Heart left ventricle (tissue), 16 donors: Measurements from ENCODE around the gene DCAF17. TPM values are rescaled to one million over a fixed set of nuclear protein-coding genes. Genes with fewer than 3 reads are reported as not detected.

Experiments used
- ATAC-seq, 4 donors: fragments of 200-7000 bp; cut with Tn5 transposase; one replicate each; pipeline ENCODE4 v1.9.1; 2020 to 2022; ENCODE audit warnings: moderate library complexity in 4 of 4, mild to moderate bottlenecking in 3 of 4, moderate number of reproducible peaks in 1 of 4
- DNase-seq, 5 donors: peaks; one replicate each; pipeline ENCODE4 v3.0.0-alpha.2; 2020
- H3K27ac ChIP-seq, 12 donors: fragments of 200-600 bp; sonication (generic) in 4 of 12; one replicate each; pipeline versions ENCODE4 v1.5.0 to v1.8.0; 2016 to 2022; ENCODE audit warnings: mild to moderate bottlenecking in 2 of 12
- H3K27me3 ChIP-seq, 9 donors: fragments of 200-600 bp; sonication (generic) in 2 of 9; one replicate each; pipeline versions ENCODE4 v1.5.1 to v1.8.0; 2016 to 2022; ENCODE audit warnings: mild to moderate bottlenecking in 3 of 9
- H3K36me3 ChIP-seq, 9 donors: fragments of 200-600 bp; sonication (generic) in 2 of 9; one replicate each; pipeline versions ENCODE4 v1.5.0 to v1.8.0; 2018 to 2022; ENCODE audit warnings: mild to moderate bottlenecking in 2 of 9
- H3K4me1 ChIP-seq, 12 donors: fragments of 200-600 bp; sonication (generic) in 4 of 12; one replicate each; pipeline versions ENCODE4 v1.5.0 to v1.8.0; 2016 to 2022; ENCODE audit warnings: mild to moderate bottlenecking in 3 of 12
- H3K4me3 ChIP-seq, 12 donors: fragments of 200-600 bp; sonication (generic) in 4 of 12; one replicate each; pipeline versions ENCODE4 v1.5.0 to v1.8.0; 2017 to 2022; ENCODE audit warnings: mild to moderate bottlenecking in 9 of 12, moderate library complexity in 4 of 12
- H3K9me3 ChIP-seq, 12 donors: fragments of 200-600 bp; sonication (generic) in 4 of 12; one replicate each; pipeline versions ENCODE4 v1.5.0 to v1.8.0; 2016 to 2022; ENCODE audit warnings: mild to moderate bottlenecking in 1 of 12
- POLR2A ChIP-seq, 2 donors: fragments of 450-650 bp; IDR thresholded peaks; one replicate each; pipeline ENCODE4 v1.6.1; 2017; ENCODE audit warnings: antibody characterized with exemption in 2 of 2, mild to moderate bottlenecking in 2 of 2, moderate library complexity in 2 of 2
- WGBS, 4 donors: extraction: QIAGEN DNeasy Blood & Tissue Kit in 2 of 4; methylation state at CpG; one replicate each; pipeline versions ENCODE4 v1.1.5 to v1.1.7; 2013 to 2018; 5-methylcytosine and 5-hydroxymethylcytosine counted together
- intact Hi-C, 10 donors: fragments of 100-400 bp; cut with DNase I; formaldehyde crosslinking; loops; one replicate each; pipeline versions ENCODE4 v1.11.1 to v1.14.2; 2022
- polyA plus RNA-seq, 2 donors: library from polyadenylated mRNA; stranded (reverse); fragments of 200-250 nt; gene quantifications; one replicate each; pipeline ENCODE4 v1.2.3, GENCODE V29; 2013
- total RNA-seq, 9 donors: library from RNA; depleted of rRNA in 2 of 9; stranded (reverse); fragments of >200 nt in 2 of 9; fragmentation: NEBNext Ultra II Directional in 3 of 9; extraction: Animal tissue kit (Norgen Biotek cat#: 25700) in 3 of 9; gene quantifications; one replicate each; pipeline versions ENCODE4 v1.1.0 to v1.2.4, GENCODE V29; 2016 to 2023
- TF ChIP-seq, protein P1 (sequence below), 12 donors: fragments of 200-600 bp; sonication (generic) in 4 of 12; IDR thresholded peaks; one replicate each; pipeline versions ENCODE4 v1.5.0 to v1.8.0; 2018 to 2022; ENCODE audit warnings: antibody characterized with exemption in 12 of 12, mild to moderate bottlenecking in 5 of 12
- donor health status: ischemic (EF 13 %, LVEDD 7.1; RV severe dilation, severe dysfunction).
- donor health status: healthy with polysubstance abuse.
- donor health status: DM: no; HTN: yes; CAD: no.
- donor health status: DM: no; HTN: no; CAD: no.
- donor health status: ischemic (EF 25% LVEDD 6.9; RV normal size, moderate dysfunction).
- donor health status: ischemic (EF 25% LVEDD 5.7; RV mildly dilated, moderate dysfunction).
- donor health status: healthy.
- donor health status: DM: yes; HTN: yes; CAD: no.
- donor health status: ischemic (EF 35%, LVEDD 5.7; RV mildly dilated, moderate dysfunction).
- donor health status: nonischemic (EF 11% LVEDD 7.7; RV severe dilation, severe dysfunction).
- donor health status: DM: yes; HTN: yes; CAD: no.
- donor health status: PGD.
- donor health status: ischemic (EF 29% LVEDD 5.4; RV normal size, mild dysfunction).
- donor health status: nonischemic (EF 23%, LVEDD 6.1; RV moderate dilation, normal function).

DCAF17 gene
- total and polyA plus RNA-seq, 11 donors, result 2.2 to 16.7 (median 7.6) TPM

DNA sequence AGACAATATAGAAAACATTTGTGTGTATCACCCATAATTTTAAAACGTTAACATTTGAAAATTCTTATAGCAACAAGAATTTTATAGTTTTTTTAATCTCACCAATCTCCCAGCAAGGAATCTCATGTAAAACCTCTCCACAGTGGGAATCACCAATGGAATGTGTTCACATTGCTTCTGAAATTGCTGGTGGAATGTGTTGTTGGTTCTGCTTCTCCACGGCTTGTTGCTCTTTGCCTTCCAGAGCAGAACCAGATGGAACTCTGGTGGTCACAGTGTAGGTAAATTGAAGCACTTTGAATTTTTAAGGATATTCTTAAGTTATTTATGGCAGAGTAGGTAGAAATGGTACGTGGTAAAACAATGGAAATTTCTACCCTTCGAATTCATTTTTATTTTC lies 35.1 kb downstream of the DCAF17 start:
- Histone ChIP-seq H3K9me3 (no peaks in the 10 kb centered on the region), H3K36me3 (peaks cover 0 to 71% (median 57%) of the 10 kb centered on the region in 9 donors), H3K4me3 (no peak overlapping the region), H3K27me3 (no peaks in the 10 kb centered on the region), H3K4me1 (no peaks in the 10 kb centered on the region), H3K27ac (no peak overlapping the region)
- intact Hi-C loops, result no loop called here
- DNase-seq (no peak), ATAC-seq (no peak)
- no peak for TF ChIP-seq POLR2A (IDR thresholded peaks at IDR 0.05)
- 89 to 93% (median 92%) methylated on average over 4 of the region's 4 CpGs for WGBS, 4 donors

DNA sequence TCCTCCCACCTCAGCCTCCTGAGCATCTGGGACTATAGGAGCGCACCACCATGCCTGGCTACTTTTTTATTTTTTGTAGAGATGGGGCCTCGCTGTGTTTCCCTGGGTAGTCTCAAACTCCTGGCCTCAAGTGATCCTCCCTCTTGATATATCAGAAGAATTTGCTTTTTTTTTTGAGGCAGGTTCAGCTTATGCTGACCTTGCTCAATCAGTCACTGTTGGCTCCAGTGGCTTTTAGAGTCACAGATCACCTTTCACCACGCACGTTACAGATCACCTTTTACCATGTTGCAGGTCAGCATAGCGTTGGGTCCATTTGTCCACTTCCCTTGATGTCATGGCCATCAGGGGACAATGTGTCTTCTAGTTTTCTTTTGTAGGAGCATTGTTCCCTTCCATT lies 36.1 kb downstream of the DCAF17 start:
- no peak for ATAC-seq
- Histone ChIP-seq H3K9me3 (no peaks in the 10 kb centered on the region), H3K4me3 (no peak overlapping the region), H3K27ac (no peak overlapping the region), H3K4me1 (no peaks in the 10 kb centered on the region), H3K36me3 (peaks cover 0 to 80% (median 66%) of the 10 kb centered on the region in 9 donors), H3K27me3 (no peaks in the 10 kb centered on the region)
- TF ChIP-seq, protein P1, sequence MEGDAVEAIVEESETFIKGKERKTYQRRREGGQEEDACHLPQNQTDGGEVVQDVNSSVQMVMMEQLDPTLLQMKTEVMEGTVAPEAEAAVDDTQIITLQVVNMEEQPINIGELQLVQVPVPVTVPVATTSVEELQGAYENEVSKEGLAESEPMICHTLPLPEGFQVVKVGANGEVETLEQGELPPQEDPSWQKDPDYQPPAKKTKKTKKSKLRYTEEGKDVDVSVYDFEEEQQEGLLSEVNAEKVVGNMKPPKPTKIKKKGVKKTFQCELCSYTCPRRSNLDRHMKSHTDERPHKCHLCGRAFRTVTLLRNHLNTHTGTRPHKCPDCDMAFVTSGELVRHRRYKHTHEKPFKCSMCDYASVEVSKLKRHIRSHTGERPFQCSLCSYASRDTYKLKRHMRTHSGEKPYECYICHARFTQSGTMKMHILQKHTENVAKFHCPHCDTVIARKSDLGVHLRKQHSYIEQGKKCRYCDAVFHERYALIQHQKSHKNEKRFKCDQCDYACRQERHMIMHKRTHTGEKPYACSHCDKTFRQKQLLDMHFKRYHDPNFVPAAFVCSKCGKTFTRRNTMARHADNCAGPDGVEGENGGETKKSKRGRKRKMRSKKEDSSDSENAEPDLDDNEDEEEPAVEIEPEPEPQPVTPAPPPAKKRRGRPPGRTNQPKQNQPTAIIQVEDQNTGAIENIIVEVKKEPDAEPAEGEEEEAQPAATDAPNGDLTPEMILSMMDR (IDR thresholded peaks at IDR 0.05), result no peak
- no peak for DNase-seq
- intact Hi-C loops, result no loop called here
- WGBS, 4 donors, result 83 to 98% (median 90%) methylated on average over 5 of the region's 5 CpGs

DNA sequence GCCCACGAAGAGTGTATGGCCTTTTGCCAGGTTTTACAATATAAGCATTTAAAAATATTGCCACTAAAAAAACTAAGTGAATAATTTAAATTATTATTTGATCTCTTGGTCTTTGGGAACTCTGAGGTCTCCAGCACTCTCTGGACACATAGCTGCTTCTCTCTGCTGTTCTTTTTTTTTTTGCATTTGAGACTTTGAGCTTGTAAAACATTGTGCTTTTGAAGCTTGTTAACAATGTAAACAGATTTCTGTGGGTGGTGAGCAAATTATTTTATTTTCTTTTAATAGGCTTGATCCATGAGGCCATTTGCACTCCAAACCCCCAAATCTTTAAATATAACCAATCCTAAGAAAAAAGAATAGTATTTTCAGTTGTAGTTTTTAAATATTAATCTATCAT lies 42.0 kb downstream of the DCAF17 start:
- H3K36me3 ChIP-seq, result peaks cover 0 to 94% (median 71%) of the 10 kb centered on the region in 9 donors
- H3K27me3 ChIP-seq, result no peaks in the 10 kb centered on the region
- no peak overlapping the region for H3K27ac ChIP-seq
- H3K9me3 ChIP-seq, result no peaks in the 10 kb centered on the region
- WGBS, 4 donors, result 74 to 81% (median 79%) methylated on average over 1 of the region's 1 CpG
- ATAC-seq (no peak), DNase-seq (no peak)
- no peak for TF ChIP-seq POLR2A (IDR thresholded peaks at IDR 0.05)
- TF ChIP-seq, protein P1 (IDR thresholded peaks at IDR 0.05), result no peak
- H3K4me3 ChIP-seq, result no peak overlapping the region
- intact Hi-C loops, result no loop called here
- H3K4me1 ChIP-seq, result no peaks in the 10 kb centered on the region

DNA sequence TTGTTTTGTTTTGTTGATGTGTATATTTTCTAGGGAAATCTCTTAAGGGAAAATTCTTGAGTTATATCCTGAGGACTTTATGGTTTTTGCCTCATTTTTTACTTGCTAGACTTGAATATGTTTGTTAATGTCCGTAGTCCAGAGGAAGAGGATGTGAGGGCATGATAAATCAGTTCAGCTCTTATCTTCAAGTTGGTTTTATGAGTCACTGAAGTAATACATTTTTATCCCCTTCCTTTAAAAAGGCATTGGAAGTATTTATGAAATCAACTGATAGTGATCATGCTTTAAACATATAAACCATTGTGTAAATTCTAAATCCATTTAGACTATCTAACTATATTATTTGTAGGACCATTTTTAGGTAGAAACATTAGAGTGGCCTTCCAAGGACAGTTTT lies 44.3 kb downstream of the DCAF17 start:
- 56 to 76% (median 71%) methylated on average over 1 of the region's 1 CpG for WGBS, 4 donors
- no peak for ATAC-seq
- Histone ChIP-seq H3K4me3 (no peak overlapping the region), H3K27me3 (no peaks in the 10 kb centered on the region), H3K36me3 (peaks cover 0 to 90% (median 66%) of the 10 kb centered on the region in 9 donors), H3K4me1 (no peaks in the 10 kb centered on the region), H3K9me3 (no peaks in the 10 kb centered on the region), H3K27ac (no peak overlapping the region)
- intact Hi-C loops, result no loop called here
- no peak for DNase-seq
- no peak for TF ChIP-seq POLR2A (IDR thresholded peaks at IDR 0.05)
- TF ChIP-seq, protein P1 (IDR thresholded peaks at IDR 0.05), result no peak

DNA sequence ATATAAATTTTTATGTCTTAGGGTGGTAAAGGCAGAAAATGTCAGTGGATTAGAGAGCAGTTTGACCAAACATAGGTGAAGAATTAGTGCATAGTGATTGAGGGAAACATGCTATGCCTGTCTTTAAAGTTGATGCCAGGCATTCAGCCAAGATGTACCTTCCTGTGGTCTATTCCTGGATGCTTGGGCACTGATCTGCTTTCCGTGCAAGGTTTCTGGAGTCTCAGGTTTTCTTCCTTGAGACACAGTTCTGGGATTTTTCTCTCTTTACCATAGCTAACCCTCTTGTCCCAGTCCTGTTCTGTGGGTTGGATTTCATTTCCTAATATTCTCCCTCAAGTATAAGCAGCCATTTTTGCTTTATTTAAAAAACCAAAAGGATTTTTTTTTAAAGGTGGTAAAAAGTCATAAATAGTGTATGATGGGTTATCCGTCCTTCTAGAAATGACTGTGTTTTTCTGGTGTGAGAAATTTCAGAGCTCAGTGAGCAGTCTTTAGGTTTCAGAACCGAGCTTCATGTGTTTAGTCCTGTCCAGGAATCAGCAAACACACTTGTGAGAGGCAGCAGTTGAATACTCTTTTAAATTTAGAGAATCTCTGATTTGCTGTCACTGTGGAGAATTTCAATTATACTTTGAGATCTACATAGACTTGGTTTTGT lies 45.3 kb downstream of the DCAF17 start:
- H3K27ac ChIP-seq, result no peak overlapping the region
- H3K9me3 ChIP-seq, result no peaks in the 10 kb centered on the region
- H3K36me3 ChIP-seq, result peaks cover 0 to 88% (median 62%) of the 10 kb centered on the region in 9 donors
- ATAC-seq, result no peak
- TF ChIP-seq, protein P1 (IDR thresholded peaks at IDR 0.05), result no peak
- no peak for TF ChIP-seq POLR2A (IDR thresholded peaks at IDR 0.05)
- H3K4me3 ChIP-seq, result no peak overlapping the region
- H3K4me1 ChIP-seq, result no peaks in the 10 kb centered on the region
- no peaks in the 10 kb centered on the region for H3K27me3 ChIP-seq
- intact Hi-C loops, result no loop called here
- no peak for DNase-seq
- 71 to 75% (median 72%) methylated on average over 3 of the region's 3 CpGs for WGBS, 4 donors
